ENCODE measurements around the gene ARL6IP1.

ARL6IP1 gene

GRCh38 chr16:18816286-18816685 is 14.9 kb upstream of the ARL6IP1 start:
- Histone ChIP-seq H3K4me3 (ENCODE audit: control insufficient read depth in 1 of 7, extremely low read depth in 1 of 7, insufficient read depth in 4 of 7, low read depth in 2 of 7, low read length in 6 of 7) (no peak overlapping the region), H3K9me3 (ENCODE audit: control extremely low read depth in 1 of 5, control insufficient read depth in 4 of 5, insufficient read depth in 2 of 5, low read depth in 1 of 5, low read length in 4 of 5) (no peaks in the 10 kb centered on the region), H3K27me3 (replicated peaks in 2 of 5; ENCODE audit: control insufficient read depth in 4 of 5, insufficient read depth in 5 of 5, low read length in 4 of 5) (no peaks in the 10 kb centered on the region), H3K4me1 (ENCODE audit: control extremely low read depth in 1 of 4, control insufficient read depth in 4 of 4, insufficient read depth in 4 of 4, low read length in 3 of 4) (peaks cover 0 to 8% (median 4%) of the 10 kb centered on the region in 4 experiments), H3K27ac (ENCODE audit: insufficient read depth in 1 of 2, low read depth in 1 of 2, low read length in 2 of 2, poor library complexity in 1 of 2, severe bottlenecking in 2 of 2) (no peak overlapping the region), H3K36me3 (ENCODE audit: control insufficient read depth in 4 of 4, insufficient read depth in 4 of 4, low read length in 3 of 4) (peaks cover 20 to 64% (median 41%) of the 10 kb centered on the region in 4 experiments)
- DNase-seq: no peak
- ChIA-PET CTCF (interaction anchor here (1.6 to 6.1 kb wide), 2 partner anchors 12 to 13 kb away, joined by 5 to 56 read pairs; partner anchors contain the start of gene ARL6IP1), POLR2A (no interaction called here)
- 96% methylated on average over 2 of the region's 3 CpGs for WGBS (ENCODE audit: insufficient coverage)

- no peak for DNase-seq
- Histone ChIP-seq H3K4me3 (ENCODE audit: control insufficient read depth in 1 of 7, extremely low read depth in 1 of 7, insufficient read depth in 4 of 7, low read depth in 2 of 7, low read length in 6 of 7) (no peak overlapping the region), H3K4me1 (ENCODE audit: control extremely low read depth in 1 of 4, control insufficient read depth in 4 of 4, insufficient read depth in 4 of 4, low read length in 3 of 4) (peaks cover 0 to under 1% (median 0%) of the 10 kb centered on the region in 4 experiments), H3K27me3 (replicated peaks in 2 of 5; ENCODE audit: control insufficient read depth in 4 of 5, insufficient read depth in 5 of 5, low read length in 4 of 5) (no peaks in the 10 kb centered on the region), H3K9me3 (ENCODE audit: control extremely low read depth in 1 of 5, control insufficient read depth in 4 of 5, insufficient read depth in 2 of 5, low read depth in 1 of 5, low read length in 4 of 5) (no peaks in the 10 kb centered on the region), H3K27ac (ENCODE audit: insufficient read depth in 1 of 2, low read depth in 1 of 2, low read length in 2 of 2, poor library complexity in 1 of 2, severe bottlenecking in 2 of 2) (no peak overlapping the region), H3K36me3 (ENCODE audit: control insufficient read depth in 4 of 4, insufficient read depth in 4 of 4, low read length in 3 of 4) (peaks cover 34 to 79% (median 54%) of the 10 kb centered on the region in 4 experiments)
- POLR2A ChIA-PET: no interaction called here
- CTCF ChIA-PET: no interaction called here
- no CpG with 5 or more reads among the region's 3 CpGs for WGBS (ENCODE audit: insufficient coverage)
Observed at GRCh38 chr16:18811925-18812324, 10.6 kb upstream of the ARL6IP1 start.

GRCh38 chr16:18809165-18809564 is 7.8 kb upstream of the ARL6IP1 start:
- Histone ChIP-seq H3K36me3 (ENCODE audit: control insufficient read depth in 4 of 4, insufficient read depth in 4 of 4, low read length in 3 of 4) (peaks cover 26 to 57% (median 39%) of the 10 kb centered on the region in 4 experiments), H3K4me3 (ENCODE audit: control insufficient read depth in 1 of 7, extremely low read depth in 1 of 7, insufficient read depth in 4 of 7, low read depth in 2 of 7, low read length in 6 of 7) (no peak overlapping the region), H3K27me3 (replicated peaks in 2 of 5; ENCODE audit: control insufficient read depth in 4 of 5, insufficient read depth in 5 of 5, low read length in 4 of 5) (no peaks in the 10 kb centered on the region), H3K9me3 (ENCODE audit: control extremely low read depth in 1 of 5, control insufficient read depth in 4 of 5, insufficient read depth in 2 of 5, low read depth in 1 of 5, low read length in 4 of 5) (no peaks in the 10 kb centered on the region), H3K27ac (ENCODE audit: insufficient read depth in 1 of 2, low read depth in 1 of 2, low read length in 2 of 2, poor library complexity in 1 of 2, severe bottlenecking in 2 of 2) (no peak overlapping the region), H3K4me1 (ENCODE audit: control extremely low read depth in 1 of 4, control insufficient read depth in 4 of 4, insufficient read depth in 4 of 4, low read length in 3 of 4) (peaks cover 6 to 17% (median 14%) of the 10 kb centered on the region in 4 experiments)
- 98% methylated on average over 12 of the region's 13 CpGs for WGBS (ENCODE audit: insufficient coverage)
- ChIA-PET POLR2A (no interaction called here), CTCF (no interaction called here)
- DNase-seq: no peak

- Histone ChIP-seq H3K4me3 (ENCODE audit: control insufficient read depth in 1 of 7, extremely low read depth in 1 of 7, insufficient read depth in 4 of 7, low read depth in 2 of 7, low read length in 6 of 7) (no peak overlapping the region), H3K36me3 (ENCODE audit: control insufficient read depth in 4 of 4, insufficient read depth in 4 of 4, low read length in 3 of 4) (peaks cover 12 to 30% (median 23%) of the 10 kb centered on the region in 4 experiments), H3K4me1 (ENCODE audit: control extremely low read depth in 1 of 4, control insufficient read depth in 4 of 4, insufficient read depth in 4 of 4, low read length in 3 of 4) (peaks cover 27 to 43% (median 37%) of the 10 kb centered on the region in 4 experiments), H3K27me3 (replicated peaks in 2 of 5; ENCODE audit: control insufficient read depth in 4 of 5, insufficient read depth in 5 of 5, low read length in 4 of 5) (no peaks in the 10 kb centered on the region), H3K27ac (ENCODE audit: insufficient read depth in 1 of 2, low read depth in 1 of 2, low read length in 2 of 2, poor library complexity in 1 of 2, severe bottlenecking in 2 of 2) (peak overlapping the region; percentile 68 to 88), H3K9me3 (ENCODE audit: control extremely low read depth in 1 of 5, control insufficient read depth in 4 of 5, insufficient read depth in 2 of 5, low read depth in 1 of 5, low read length in 4 of 5) (no peaks in the 10 kb centered on the region)
- DNase-seq: no peak
- WGBS (ENCODE audit: insufficient coverage): no CpG with 5 or more reads among the region's 2 CpGs
- ChIA-PET POLR2A (interaction anchor here (0.6 kb wide), 1 partner anchor 11 kb away, joined by 3 read pairs; no protein-coding TSS in a partner anchor), CTCF (interaction anchor here (2.0 to 6.6 kb wide), 2 partner anchors 11 to 28 kb away, joined by 8 to 56 read pairs; no protein-coding TSS in a partner anchor)
Observed at GRCh38 chr16:18805257-18805773, 4.0 kb upstream of the ARL6IP1 start.

DNA sequence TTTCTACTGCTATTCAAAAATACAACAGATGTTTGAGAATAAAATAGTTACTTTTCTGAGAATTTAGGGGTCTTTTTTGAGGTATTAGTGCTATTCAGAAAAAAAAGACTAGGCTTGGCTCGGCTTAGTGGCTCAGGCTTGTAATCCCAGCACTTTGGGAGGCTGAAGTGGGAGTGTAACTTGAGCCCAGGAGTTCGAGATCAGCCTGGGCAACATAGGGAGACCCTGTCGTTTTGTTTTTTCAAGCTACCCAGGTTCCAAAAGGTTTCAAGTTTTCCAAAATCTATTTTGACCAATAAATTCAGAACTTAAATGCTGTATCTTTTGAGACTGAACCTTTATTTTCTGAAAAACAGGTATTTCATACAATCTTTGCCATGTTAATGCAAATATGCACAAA is 3.2 kb upstream of the ARL6IP1 start:
- 37% methylated on average over 3 of the region's 3 CpGs for WGBS (ENCODE audit: insufficient coverage)
- Histone ChIP-seq H3K36me3 (ENCODE audit: control insufficient read depth in 4 of 4, insufficient read depth in 4 of 4, low read length in 3 of 4) (peaks cover 10 to 23% (median 18%) of the 10 kb centered on the region in 4 experiments), H3K4me3 (ENCODE audit: control insufficient read depth in 1 of 7, extremely low read depth in 1 of 7, insufficient read depth in 4 of 7, low read depth in 2 of 7, low read length in 6 of 7) (peak overlapping the region in 1 of 7 experiments; percentile 41), H3K27ac (ENCODE audit: insufficient read depth in 1 of 2, low read depth in 1 of 2, low read length in 2 of 2, poor library complexity in 1 of 2, severe bottlenecking in 2 of 2) (peak overlapping the region; percentile 68 to 88), H3K4me1 (ENCODE audit: control extremely low read depth in 1 of 4, control insufficient read depth in 4 of 4, insufficient read depth in 4 of 4, low read length in 3 of 4) (peaks cover 34 to 51% (median 45%) of the 10 kb centered on the region in 4 experiments), H3K9me3 (ENCODE audit: control extremely low read depth in 1 of 5, control insufficient read depth in 4 of 5, insufficient read depth in 2 of 5, low read depth in 1 of 5, low read length in 4 of 5) (no peaks in the 10 kb centered on the region), H3K27me3 (replicated peaks in 2 of 5; ENCODE audit: control insufficient read depth in 4 of 5, insufficient read depth in 5 of 5, low read length in 4 of 5) (no peaks in the 10 kb centered on the region)
- ChIA-PET CTCF (interaction anchor here (1.2 to 6.6 kb wide), 6 partner anchors 10 to 47 kb away, joined by 3 to 56 read pairs (median 5); no protein-coding TSS in a partner anchor), POLR2A (interaction anchor here (0.6 to 1.6 kb wide), 2 partner anchors 10 to 15 kb away, joined by 3 to 8 read pairs; partner anchors contain the start of gene RPS15A)
- no peak for DNase-seq

DNA sequence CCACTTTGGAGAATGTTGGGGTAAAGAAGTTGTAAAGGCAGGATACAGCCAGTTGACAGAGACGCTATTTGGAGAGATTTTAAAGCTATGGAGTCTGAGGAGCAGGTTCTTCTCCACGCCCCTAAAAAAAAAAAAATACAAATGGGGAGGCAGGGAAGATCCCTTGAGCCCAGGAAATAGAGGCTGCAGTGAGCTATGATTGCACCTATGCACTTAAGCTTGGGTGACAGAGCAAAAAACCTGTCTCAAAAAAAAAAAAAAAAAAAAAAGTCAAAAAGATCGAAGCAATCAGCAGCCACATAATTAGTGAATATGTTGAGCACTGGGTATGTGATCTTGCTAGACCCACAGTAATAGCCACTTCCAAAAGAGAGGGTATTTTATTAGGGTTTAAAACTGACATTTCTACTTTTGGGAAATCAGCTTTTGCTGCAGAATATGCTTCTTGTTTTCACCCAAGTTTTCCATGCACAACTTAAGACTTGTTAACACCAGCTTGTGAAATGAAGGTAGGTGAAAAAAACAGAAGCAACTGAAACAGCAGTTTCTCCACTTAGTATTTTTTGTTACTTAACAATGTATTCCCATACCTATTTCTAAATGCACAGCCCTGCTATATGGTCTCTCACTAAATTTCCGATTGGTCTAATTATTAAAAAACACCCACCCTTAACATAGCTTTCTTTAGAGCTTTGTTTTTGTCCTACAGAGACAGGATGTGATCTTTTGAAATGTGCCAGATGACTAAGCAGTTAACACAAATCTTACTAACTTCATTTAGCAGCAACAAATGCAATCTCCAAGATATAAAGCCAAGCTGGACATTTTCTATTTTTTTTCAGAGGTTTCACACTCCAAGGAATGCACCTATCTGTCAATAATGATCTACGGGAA is 2.5 kb upstream of the ARL6IP1 start:
- H3K36me3 ChIP-seq (ENCODE audit: control insufficient read depth in 4 of 4, insufficient read depth in 4 of 4, low read length in 3 of 4): peaks cover 4 to 16% (median 10%) of the 10 kb centered on the region in 4 experiments
- CTCF ChIA-PET: interaction anchor here (0.9 to 6.6 kb wide), 9 partner anchors 9 to 48 kb away, joined by 3 to 56 read pairs (median 6); partner anchors contain the start of gene RPS15A
- no peaks in the 10 kb centered on the region for H3K27me3 ChIP-seq (replicated peaks in 2 of 5; ENCODE audit: control insufficient read depth in 4 of 5, insufficient read depth in 5 of 5, low read length in 4 of 5)
- 33% methylated on average over 3 of the region's 5 CpGs for WGBS (ENCODE audit: insufficient coverage)
- peak; percentile 29 to 82 (median 69) for DNase-seq
- POLR2A ChIA-PET: interaction anchor here (0.6 to 1.6 kb wide), 3 partner anchors 14 to 123 kb away, joined by 3 to 8 read pairs (median 4); partner anchors contain the start of gene RPS15A
- H3K4me1 ChIP-seq (ENCODE audit: control extremely low read depth in 1 of 4, control insufficient read depth in 4 of 4, insufficient read depth in 4 of 4, low read length in 3 of 4): peaks cover 35 to 58% (median 50%) of the 10 kb centered on the region in 4 experiments
- H3K27ac ChIP-seq (ENCODE audit: insufficient read depth in 1 of 2, low read depth in 1 of 2, low read length in 2 of 2, poor library complexity in 1 of 2, severe bottlenecking in 2 of 2): peak overlapping the region; percentile 68 to 88
- H3K9me3 ChIP-seq (ENCODE audit: control extremely low read depth in 1 of 5, control insufficient read depth in 4 of 5, insufficient read depth in 2 of 5, low read depth in 1 of 5, low read length in 4 of 5): no peaks in the 10 kb centered on the region
- H3K4me3 ChIP-seq (ENCODE audit: control insufficient read depth in 1 of 7, extremely low read depth in 1 of 7, insufficient read depth in 4 of 7, low read depth in 2 of 7, low read length in 6 of 7): peak overlapping the region in 5 of 7 experiments; percentile 36 to 58 (median 41)
